OCI-LY1 (cell line): ENCODE results near the gene ATP5F1D.

ENCODE experiments used
- H2AFZ ChIP-seq: fragments of 200-600 bp; sonication (generic), shearing (Covaris generic); 2 replicates; pipeline ENCODE4 v1.6.0; 2014; ENCODE audit warnings: antibody characterized with exemption, mild to moderate bottlenecking, low read length
- H3F3A ChIP-seq: fragments of 200-600 bp; sonication (generic), shearing (Covaris generic); 2 replicates; pipeline ENCODE4 v1.6.0; 2014; ENCODE audit warnings: mild to moderate bottlenecking, antibody characterized with exemption, low read length, moderate library complexity; ENCODE audit not compliant: insufficient read depth
- H3K27ac ChIP-seq: fragments of 200-600 bp; sonication (generic); 2 replicates; pipeline ENCODE4 v1.5.1; 2014; ENCODE audit warnings: low read length, mixed run types, mild to moderate bottlenecking, low read depth; ENCODE audit not compliant: poor library complexity, severe bottlenecking
- H3K27me3 ChIP-seq: fragments of 200-600 bp; sonication (generic); 2 replicates; pipeline ENCODE4 v1.6.0; 2014; ENCODE audit warnings: antibody characterized with exemption, mild to moderate bottlenecking, low read length, moderate library complexity; ENCODE audit not compliant: insufficient read depth
- H3K36me3 ChIP-seq: fragments of 200-600 bp; sonication (generic); 2 replicates; pipeline ENCODE4 v1.6.1; 2014; ENCODE audit warnings: mild to moderate bottlenecking, antibody characterized with exemption, low read length, moderate library complexity, mixed read lengths; ENCODE audit not compliant: insufficient read depth
- H3K4me1 ChIP-seq: fragments of 200-600 bp; sonication (generic); 2 replicates; pipeline ENCODE4 v1.5.1; 2014; ENCODE audit warnings: mild to moderate bottlenecking, low read length, moderate library complexity; ENCODE audit not compliant: insufficient read depth, severe bottlenecking
- H3K4me2 ChIP-seq: fragments of 200-600 bp; sonication (generic), shearing (Covaris generic); 2 replicates; pipeline ENCODE4 v1.6.1; 2014; ENCODE audit warnings: low read length
- H3K4me3 ChIP-seq: fragments of 200-600 bp; sonication (generic); 2 replicates; pipeline ENCODE4 v1.5.1; 2014; ENCODE audit warnings: low read length, low read depth, mild to moderate bottlenecking, mixed read lengths; ENCODE audit not compliant: poor library complexity, severe bottlenecking
- H3K79me2 ChIP-seq: fragments of 200-600 bp; shearing (Covaris generic); 2 replicates; pipeline ENCODE4 v1.6.1; 2016; ENCODE audit warnings: mixed run types, low read length, mixed read lengths; ENCODE audit not compliant: insufficient read depth
- H3K9ac ChIP-seq: fragments of 200-600 bp; sonication (generic), shearing (Covaris generic); 2 replicates; pipeline ENCODE4 v1.6.1; 2014; ENCODE audit warnings: mild to moderate bottlenecking, low read length, mixed read lengths
- H3K9me2 ChIP-seq: fragments of 200-600 bp; sonication (generic), shearing (Covaris generic); 2 replicates; pipeline ENCODE4 v1.6.1; 2014; ENCODE audit warnings: low read depth, mild to moderate bottlenecking, low read length, mixed read lengths
- H3K9me3 ChIP-seq: fragments of 200-600 bp; shearing (Covaris generic); 2 replicates; pipeline ENCODE4 v1.6.1; 2014; ENCODE audit warnings: low read length, mixed read lengths
- H4K20me1 ChIP-seq: fragments of 200-600 bp; sonication (generic), shearing (Covaris generic); 2 replicates; pipeline ENCODE4 v1.6.0; 2016; ENCODE audit warnings: mild to moderate bottlenecking, low read length; ENCODE audit not compliant: insufficient read depth
- CTCF ChIP-seq: fragments of 200-600 bp; sonication (generic), shearing (Covaris generic); IDR thresholded peaks from 2 replicates; pipeline ENCODE4 v1.5.1; 2017; ENCODE audit warnings: mild to moderate bottlenecking, antibody characterized with exemption, low read length, moderate library complexity, mixed read lengths
- EZH2 ChIP-seq: fragments of 200-600 bp; sonication (generic), shearing (Covaris generic); IDR thresholded peaks from 2 replicates; pipeline ENCODE4 v1.8.0; 2017; ENCODE audit warnings: borderline replicate concordance, mixed run types, mild to moderate bottlenecking, antibody characterized with exemption, low read length, moderate library complexity, mixed read lengths

The ATP5F1D gene

GRCh38 chr19:1289686-1290025 is 48.1 kb downstream of the ATP5F1D start:
- Histone ChIP-seq H3K9me3 (no peaks in the 10 kb centered on the region), H3F3A (no peaks in the 10 kb centered on the region), H3K9ac (no peak overlapping the region), H3K79me2 (no peaks in the 10 kb centered on the region), H3K4me2 (no peak overlapping the region), H3K27me3 (0 out of 2 replicates have a peak, but pooled peaks cover 17% of the 10 kb centered on the region), H3K4me1 (peaks cover 3% of the 10 kb centered on the region), H3K27ac (no peak overlapping the region), H4K20me1 (no peaks in the 10 kb centered on the region), H3K4me3 (no peak overlapping the region), H3K9me2 (no peaks in the 10 kb centered on the region), H2AFZ (no peak overlapping the region), H3K36me3 (no peaks in the 10 kb centered on the region)
- no peak for TF ChIP-seq EZH2
- no peak for TF ChIP-seq CTCF

- Histone ChIP-seq H2AFZ (no peak overlapping the region), H3K9me3 (no peaks in the 10 kb centered on the region), H4K20me1 (no peaks in the 10 kb centered on the region), H3K9ac (no peak overlapping the region), H3K36me3 (no peaks in the 10 kb centered on the region), H3K27me3 (0 out of 2 replicates have a peak, but pooled peaks cover 17% of the 10 kb centered on the region), H3K4me1 (peaks cover 3% of the 10 kb centered on the region), H3K4me3 (no peak overlapping the region), H3K9me2 (no peaks in the 10 kb centered on the region), H3F3A (no peaks in the 10 kb centered on the region), H3K27ac (no peak overlapping the region), H3K4me2 (no peak overlapping the region), H3K79me2 (no peaks in the 10 kb centered on the region)
- TF ChIP-seq CTCF (no peak), EZH2 (no peak)
Observed at GRCh38 chr19:1290196-1290702, 48.7 kb downstream of the ATP5F1D start.

GRCh38 chr19:1290703-1291651 is 49.4 kb downstream of the ATP5F1D start:
- peaks cover 3% of the 10 kb centered on the region for H3K4me1 ChIP-seq
- H4K20me1 ChIP-seq = no peaks in the 10 kb centered on the region
- 0 out of 2 replicates have a peak, but pooled peaks cover 17% of the 10 kb centered on the region for H3K27me3 ChIP-seq
- no peak overlapping the region for H3K4me3 ChIP-seq
- H2AFZ ChIP-seq = no peak overlapping the region
- TF ChIP-seq CTCF = no peak
- no peak for TF ChIP-seq EZH2
- H3K79me2 ChIP-seq = no peaks in the 10 kb centered on the region
- no peaks in the 10 kb centered on the region for H3K9me3 ChIP-seq
- no peaks in the 10 kb centered on the region for H3F3A ChIP-seq
- H3K27ac ChIP-seq = no peak overlapping the region
- no peak overlapping the region for H3K9ac ChIP-seq
- no peak overlapping the region for H3K4me2 ChIP-seq
- H3K9me2 ChIP-seq = no peaks in the 10 kb centered on the region
- H3K36me3 ChIP-seq = no peaks in the 10 kb centered on the region
